Lower leg skin (tissue), 4 donors: Measurements from ENCODE around the gene RTL1. TPM values are rescaled to one million over a fixed set of nuclear protein-coding genes. Genes with fewer than 3 reads are reported as not detected.

Source experiments
- DNase-seq, 2 donors: peaks; one replicate each; pipeline ENCODE4 v3.0.0-alpha.2; 2019; ENCODE audit warnings: low spot score in 2 of 2
- H3K4me3 ChIP-seq: fragments of 200-600 bp; sonication (generic); 2 replicates; pipeline ENCODE4 v1.5.1; 2017; ENCODE audit warnings: mild to moderate bottlenecking, low read depth; ENCODE audit not compliant: poor library complexity, severe bottlenecking
- POLR2A ChIP-seq, 2 donors: fragments of 450-650 bp; IDR thresholded peaks; one replicate each; pipeline ENCODE4 v1.6.1; 2016 to 2017; ENCODE audit warnings: antibody characterized with exemption in 2 of 2, mild to moderate bottlenecking in 1 of 2, moderate library complexity in 1 of 2
- WGBS, 2 donors: methylation state at CpG; one replicate each; pipeline ENCODE4 v1.1.5; 2018; 5-methylcytosine and 5-hydroxymethylcytosine counted together
- intact Hi-C: fragments of 100-400 bp; cut with DNase I; formaldehyde crosslinking; loops from one replicate; pipeline ENCODE4 v1.15.0; 2023; ENCODE audit warnings: low total_unique reads
- total RNA-seq, 4 donors: library from RNA; depleted of rRNA; stranded (reverse); fragments of >200 nt; gene quantifications; one replicate each; pipeline ENCODE4 v1.1.0, GENCODE V29; 2016
- TF ChIP-seq, protein P1 (sequence below), 3 donors: fragments of 450-650 bp; IDR thresholded peaks; one replicate each; pipeline ENCODE4 v1.5.1; 2016; ENCODE audit warnings: antibody characterized with exemption in 3 of 3, mild to moderate bottlenecking in 3 of 3, moderate library complexity in 2 of 3

The RTL1 gene
- total RNA-seq, 4 donors from 2014 or later, result not detected

DNA sequence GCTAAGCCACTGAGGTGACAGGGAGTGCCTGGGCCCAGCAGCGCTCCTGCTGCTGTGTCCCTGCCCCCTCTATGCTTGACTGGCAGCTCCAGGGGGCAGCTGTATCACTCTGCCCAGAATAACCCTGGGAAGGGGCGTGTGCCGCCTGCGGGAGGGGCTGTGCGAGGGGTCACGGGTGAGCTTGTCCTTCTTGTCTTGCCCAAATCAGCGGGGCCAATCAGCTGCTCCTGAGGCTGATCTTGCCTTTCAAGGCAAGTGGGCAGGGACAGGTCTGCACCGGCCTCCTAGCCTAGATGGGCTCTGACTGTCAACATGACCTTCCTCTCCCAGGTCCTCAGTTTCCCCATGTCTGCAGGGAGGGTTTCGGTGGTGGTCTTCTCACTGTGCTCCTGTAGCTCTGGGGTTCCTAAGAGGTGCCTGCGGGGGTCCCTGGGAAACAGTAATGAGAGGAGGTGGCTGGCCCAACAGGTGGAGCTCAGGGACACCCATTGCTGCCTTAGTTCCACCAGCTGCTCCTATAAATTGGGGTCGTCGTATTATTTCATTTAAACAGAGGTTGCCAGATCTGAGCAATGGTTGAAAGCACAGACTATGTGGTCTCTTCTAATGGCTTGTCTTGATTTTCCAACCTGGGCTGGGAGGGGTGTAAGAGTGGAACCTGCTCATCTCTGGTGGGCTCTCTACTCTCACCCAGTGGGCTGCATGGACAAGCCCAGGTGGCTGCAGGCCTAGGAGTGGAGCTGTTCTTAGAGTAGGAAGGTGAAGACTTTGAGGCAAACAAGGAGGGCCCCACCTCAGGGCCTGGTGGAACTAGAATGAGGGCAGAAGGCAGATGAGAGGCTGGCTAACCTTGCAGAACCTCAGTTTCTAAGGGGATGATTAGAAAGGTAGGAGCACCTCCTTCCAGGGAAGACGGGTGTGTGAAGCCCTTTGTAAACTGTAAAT lies 11.7 kb downstream of the RTL1 start:
- H3K4me3 ChIP-seq, result no peak overlapping the region
- WGBS, 2 donors, result 91 to 92% methylated on average over 12 to 13 of the region's 13 CpGs
- intact Hi-C loops, result no loop called here
- peak in 1 of 2 donors; percentile 32 for DNase-seq
- TF ChIP-seq, protein P1, sequence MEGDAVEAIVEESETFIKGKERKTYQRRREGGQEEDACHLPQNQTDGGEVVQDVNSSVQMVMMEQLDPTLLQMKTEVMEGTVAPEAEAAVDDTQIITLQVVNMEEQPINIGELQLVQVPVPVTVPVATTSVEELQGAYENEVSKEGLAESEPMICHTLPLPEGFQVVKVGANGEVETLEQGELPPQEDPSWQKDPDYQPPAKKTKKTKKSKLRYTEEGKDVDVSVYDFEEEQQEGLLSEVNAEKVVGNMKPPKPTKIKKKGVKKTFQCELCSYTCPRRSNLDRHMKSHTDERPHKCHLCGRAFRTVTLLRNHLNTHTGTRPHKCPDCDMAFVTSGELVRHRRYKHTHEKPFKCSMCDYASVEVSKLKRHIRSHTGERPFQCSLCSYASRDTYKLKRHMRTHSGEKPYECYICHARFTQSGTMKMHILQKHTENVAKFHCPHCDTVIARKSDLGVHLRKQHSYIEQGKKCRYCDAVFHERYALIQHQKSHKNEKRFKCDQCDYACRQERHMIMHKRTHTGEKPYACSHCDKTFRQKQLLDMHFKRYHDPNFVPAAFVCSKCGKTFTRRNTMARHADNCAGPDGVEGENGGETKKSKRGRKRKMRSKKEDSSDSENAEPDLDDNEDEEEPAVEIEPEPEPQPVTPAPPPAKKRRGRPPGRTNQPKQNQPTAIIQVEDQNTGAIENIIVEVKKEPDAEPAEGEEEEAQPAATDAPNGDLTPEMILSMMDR (IDR thresholded peaks at IDR 0.05), result no peak
- no peak for TF ChIP-seq POLR2A (IDR thresholded peaks at IDR 0.05)

DNA sequence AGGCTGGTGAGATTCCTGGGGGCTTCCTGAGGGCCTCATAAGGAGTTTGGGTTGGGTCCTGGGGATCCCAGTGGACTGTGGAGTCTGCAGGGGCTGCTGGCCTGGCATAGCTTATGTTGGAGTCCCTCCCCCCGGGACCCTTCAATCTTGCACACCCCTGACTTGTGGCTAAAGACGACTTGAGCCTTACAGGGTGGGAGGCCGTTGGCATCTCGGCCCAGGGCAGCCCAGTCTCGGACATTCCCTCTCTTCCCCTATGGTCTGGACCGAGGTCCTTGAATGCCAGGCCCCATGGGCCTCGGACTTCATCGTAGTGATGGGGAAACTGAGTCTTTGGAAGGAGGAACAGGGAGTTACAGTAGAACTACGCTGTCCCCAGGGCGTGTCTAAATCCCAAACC lies 12.5 kb downstream of the RTL1 start:
- peak in 1 of 2 donors; percentile 77 for DNase-seq
- no peak overlapping the region for H3K4me3 ChIP-seq
- WGBS, 2 donors, result 80 to 93% methylated on average over 7 to 10 of the region's 10 CpGs
- intact Hi-C loops, result no loop called here
- TF ChIP-seq, protein P1 (IDR thresholded peaks at IDR 0.05), result no peak
- no peak for TF ChIP-seq POLR2A (IDR thresholded peaks at IDR 0.05)

DNA sequence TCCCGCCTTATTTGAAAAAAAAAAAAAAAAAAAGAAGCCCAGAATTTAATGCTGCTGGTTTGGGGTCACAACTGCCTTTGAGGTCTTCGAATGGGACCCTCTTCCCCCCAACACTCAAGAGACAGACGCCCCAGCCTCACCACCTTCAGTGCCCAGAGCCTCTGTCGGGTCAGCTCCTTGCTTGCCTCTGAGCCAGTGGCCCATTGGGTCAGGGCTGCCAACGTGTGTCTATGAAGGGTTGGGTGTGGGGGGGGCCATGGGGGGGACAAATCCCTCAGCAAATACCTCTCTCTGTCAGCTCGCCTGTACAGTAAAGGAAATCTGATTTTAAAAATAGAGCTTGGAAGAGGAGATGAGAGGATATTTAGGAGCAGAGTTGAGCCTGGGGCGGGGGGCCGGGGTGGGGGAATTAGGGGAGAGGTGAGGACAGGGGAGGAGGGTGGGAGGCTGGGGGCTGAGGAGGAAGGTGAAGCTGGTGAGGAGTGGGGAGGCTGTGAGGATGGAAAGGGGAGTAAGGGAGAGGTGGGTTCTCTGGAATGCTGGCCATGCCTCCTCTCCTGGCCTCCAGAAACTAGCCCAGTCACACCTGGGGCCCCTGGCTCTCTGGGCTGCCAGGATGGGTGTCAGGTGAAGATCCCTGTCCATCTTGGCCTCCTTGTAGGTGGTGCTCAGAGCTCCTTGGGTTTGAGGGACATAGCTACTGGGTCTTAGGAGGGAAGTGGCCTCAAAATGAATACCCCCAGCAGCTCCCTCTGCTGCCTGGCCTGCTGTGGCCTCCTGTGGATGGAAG lies 13.3 kb downstream of the RTL1 start:
- no peak overlapping the region for H3K4me3 ChIP-seq
- TF ChIP-seq, protein P1 (IDR thresholded peaks at IDR 0.05), result no peak
- no peak for TF ChIP-seq POLR2A (IDR thresholded peaks at IDR 0.05)
- peak in 1 of 2 donors; percentile 54 for DNase-seq
- intact Hi-C loops, result no loop called here
- 87 to 95% methylated on average over 8 of the region's 8 CpGs for WGBS, 2 donors

DNA sequence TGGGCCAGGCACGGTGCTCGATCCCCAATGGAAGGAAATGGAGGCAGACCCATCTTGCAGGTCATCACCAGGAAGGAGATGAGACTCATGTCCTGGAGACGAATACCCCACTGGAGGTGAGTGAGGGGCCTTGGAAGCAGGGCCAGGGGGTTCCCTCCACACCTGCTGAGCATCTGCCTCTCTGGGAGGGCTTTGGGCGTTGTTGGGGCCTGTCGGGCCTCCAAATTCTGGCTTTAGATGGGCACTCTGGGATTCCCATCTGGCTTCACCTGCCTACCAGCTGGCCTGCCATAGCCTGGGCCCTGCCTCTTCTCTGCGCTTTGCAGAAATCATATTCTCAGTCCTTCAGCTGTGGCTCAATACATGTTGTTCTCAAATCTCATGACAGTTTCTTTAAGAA lies 13.9 kb downstream of the RTL1 start:
- no peak overlapping the region for H3K4me3 ChIP-seq
- 86 to 90% methylated on average over 6 of the region's 6 CpGs for WGBS, 2 donors
- DNase-seq, result peak in 1 of 2 donors; percentile 73
- intact Hi-C loops, result no loop called here
- no peak for TF ChIP-seq POLR2A (IDR thresholded peaks at IDR 0.05)
- TF ChIP-seq, protein P1 (IDR thresholded peaks at IDR 0.05), result no peak

DNA sequence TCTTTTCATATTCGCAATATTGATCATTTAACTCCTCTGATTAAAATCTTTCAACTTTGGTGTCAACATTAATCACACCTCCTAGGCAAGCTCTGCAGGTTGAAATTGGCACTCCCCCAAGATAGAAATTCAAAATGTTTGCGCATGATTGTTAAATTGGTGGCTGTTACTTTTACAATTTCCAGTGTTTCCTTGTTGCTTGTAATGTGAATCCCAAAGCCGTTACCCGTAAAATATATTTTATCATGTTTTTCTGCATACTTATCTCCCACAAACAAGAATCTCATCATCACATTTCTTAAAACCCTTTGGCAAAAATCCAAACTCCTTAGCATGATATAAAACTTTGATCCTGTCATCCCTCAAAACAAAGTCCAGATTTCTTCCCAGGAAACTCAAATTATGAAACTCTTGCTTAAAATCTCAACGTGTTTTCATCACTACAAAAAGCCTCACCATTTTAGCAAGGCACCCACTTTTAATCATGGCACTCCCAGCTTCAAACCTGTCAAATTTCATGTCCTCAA lies 14.7 kb downstream of the RTL1 start:
- DNase-seq, result no peak
- WGBS, 2 donors, result 45 to 49% methylated on average over 5 of the region's 5 CpGs
- intact Hi-C loops, result no loop called here
- H3K4me3 ChIP-seq, result no peak overlapping the region
- TF ChIP-seq POLR2A (IDR thresholded peaks at IDR 0.05), result no peak
- TF ChIP-seq, protein P1 (IDR thresholded peaks at IDR 0.05), result no peak
